ENCODE data around the gene UNC119B. TPM values are rescaled to one million over a fixed set of nuclear protein-coding genes. Genes with fewer than 3 reads are reported as not detected.

The UNC119B gene
- total RNA-seq, 1 experiment from 2014 or later, result 50.4 TPM

DNA sequence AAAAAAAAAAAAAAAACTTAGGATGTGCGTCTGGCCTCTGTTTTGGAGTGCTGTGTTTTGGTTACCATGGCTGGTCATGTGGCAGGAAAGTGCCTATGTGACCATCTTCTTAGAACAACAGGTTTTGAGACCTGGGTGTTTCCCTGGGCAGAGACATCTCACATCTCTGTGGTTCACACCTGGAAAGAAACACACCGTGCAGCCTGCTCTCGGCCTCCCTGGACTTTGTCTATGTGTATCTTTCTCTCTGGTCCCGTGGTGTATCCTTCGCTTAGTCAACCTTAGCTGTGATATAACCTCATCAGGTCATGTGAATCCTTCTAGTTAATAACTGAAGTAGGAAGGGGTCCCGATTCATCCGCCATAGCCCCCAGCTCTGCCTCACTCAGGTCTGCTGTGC lies 38.0 kb downstream of the UNC119B start:
- TF ChIP-seq, protein P1, sequence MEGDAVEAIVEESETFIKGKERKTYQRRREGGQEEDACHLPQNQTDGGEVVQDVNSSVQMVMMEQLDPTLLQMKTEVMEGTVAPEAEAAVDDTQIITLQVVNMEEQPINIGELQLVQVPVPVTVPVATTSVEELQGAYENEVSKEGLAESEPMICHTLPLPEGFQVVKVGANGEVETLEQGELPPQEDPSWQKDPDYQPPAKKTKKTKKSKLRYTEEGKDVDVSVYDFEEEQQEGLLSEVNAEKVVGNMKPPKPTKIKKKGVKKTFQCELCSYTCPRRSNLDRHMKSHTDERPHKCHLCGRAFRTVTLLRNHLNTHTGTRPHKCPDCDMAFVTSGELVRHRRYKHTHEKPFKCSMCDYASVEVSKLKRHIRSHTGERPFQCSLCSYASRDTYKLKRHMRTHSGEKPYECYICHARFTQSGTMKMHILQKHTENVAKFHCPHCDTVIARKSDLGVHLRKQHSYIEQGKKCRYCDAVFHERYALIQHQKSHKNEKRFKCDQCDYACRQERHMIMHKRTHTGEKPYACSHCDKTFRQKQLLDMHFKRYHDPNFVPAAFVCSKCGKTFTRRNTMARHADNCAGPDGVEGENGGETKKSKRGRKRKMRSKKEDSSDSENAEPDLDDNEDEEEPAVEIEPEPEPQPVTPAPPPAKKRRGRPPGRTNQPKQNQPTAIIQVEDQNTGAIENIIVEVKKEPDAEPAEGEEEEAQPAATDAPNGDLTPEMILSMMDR (conservative IDR thresholded peaks at IDR 0.05; ENCODE audit: low read depth, low read length), result no peak
- TF ChIP-seq EZH2 (IDR thresholded peaks at IDR 0.05; ENCODE audit: borderline replicate concordance, low read depth, low read length, poor library complexity, severe bottlenecking), result no peak
- ChIA-PET CTCF (no interaction called here), POLR2A (ENCODE audit: low non-redundant PET) (no interaction called here)
- DNase-seq (ENCODE audit: low spot score), result no peak
- no peaks in the 10 kb centered on the region for H3K36me3 ChIP-seq (ENCODE audit: insufficient read depth, low read length, poor library complexity, severe bottlenecking)
- no TSS peak for BruUV-seq (replicated peaks)
- no peaks in the 10 kb centered on the region for H3K27me3 ChIP-seq (replicated peaks; ENCODE audit: insufficient read depth, low read depth, low read length, poor library complexity)
- H3K27ac ChIP-seq (ENCODE audit: low read depth, low read length, poor library complexity, severe bottlenecking), result no peak overlapping the region
- H3K4me1 ChIP-seq (ENCODE audit: insufficient read depth, low read length, poor library complexity, severe bottlenecking), result no peaks in the 10 kb centered on the region
- intact Hi-C loops (cut with micrococcal nuclease; ENCODE audit: unreplicated experiment), result no loop called here
- no peak overlapping the region for H3K4me3 ChIP-seq (ENCODE audit: low read depth, low read length, poor library complexity, severe bottlenecking)
- no peaks in the 10 kb centered on the region for H3K9me3 ChIP-seq (ENCODE audit: low read depth, low read length, poor library complexity, severe bottlenecking)

DNA sequence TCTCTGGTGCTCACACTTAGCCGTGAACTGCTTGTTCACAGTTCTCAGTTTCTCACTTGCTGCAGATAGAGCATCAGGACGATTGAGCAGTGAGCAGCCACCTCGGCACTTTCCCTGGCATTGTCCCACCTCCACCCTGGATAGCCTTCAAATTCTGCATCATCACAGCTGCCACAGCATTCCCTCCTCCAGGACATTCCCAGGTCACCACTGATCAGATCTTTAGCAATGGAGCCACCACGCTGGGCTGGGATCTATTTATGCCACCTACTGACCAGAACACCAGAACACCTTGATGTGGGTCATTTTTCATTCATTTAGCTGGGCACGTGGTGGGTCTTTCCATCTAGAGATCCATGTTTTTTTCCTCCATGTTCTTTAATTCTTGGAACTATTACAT lies 39.0 kb downstream of the UNC119B start:
- no peak overlapping the region for H3K4me3 ChIP-seq (ENCODE audit: low read depth, low read length, poor library complexity, severe bottlenecking)
- CTCF ChIA-PET, result no interaction called here

DNA sequence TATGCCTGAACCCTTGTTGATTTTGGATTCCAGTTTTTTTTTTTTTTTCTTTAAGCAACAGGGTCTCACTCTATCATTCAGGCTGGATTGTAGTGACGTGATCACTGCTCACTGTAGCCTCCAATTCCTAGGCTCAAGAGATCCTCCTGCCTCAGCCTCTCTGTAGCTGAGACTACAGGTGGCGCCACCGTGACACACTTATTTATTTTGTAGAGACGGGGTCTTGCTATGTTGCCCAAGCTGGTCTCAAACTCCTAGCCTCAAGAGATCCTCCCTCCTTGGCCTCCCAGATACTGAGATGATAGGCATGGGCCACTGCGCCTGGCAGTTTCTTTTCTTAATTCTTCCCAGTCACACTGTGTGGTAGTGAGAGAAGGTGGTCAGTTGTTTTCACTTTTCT lies 40.5 kb downstream of the UNC119B start:
- Histone ChIP-seq H3K4me1 (ENCODE audit: insufficient read depth, low read length, poor library complexity, severe bottlenecking) (no peaks in the 10 kb centered on the region), H3K36me3 (ENCODE audit: insufficient read depth, low read length, poor library complexity, severe bottlenecking) (no peaks in the 10 kb centered on the region), H3K27ac (ENCODE audit: low read depth, low read length, poor library complexity, severe bottlenecking) (no peak overlapping the region), H3K27me3 (replicated peaks; ENCODE audit: insufficient read depth, low read depth, low read length, poor library complexity) (no peaks in the 10 kb centered on the region), H3K9me3 (ENCODE audit: low read depth, low read length, poor library complexity, severe bottlenecking) (no peaks in the 10 kb centered on the region), H3K4me3 (ENCODE audit: low read depth, low read length, poor library complexity, severe bottlenecking) (no peak overlapping the region)
- TF ChIP-seq, protein P1 (conservative IDR thresholded peaks at IDR 0.05; ENCODE audit: low read depth, low read length), result peak; percentile 33; the same call in 1 of the 2 replicates
- no peak for TF ChIP-seq EZH2 (IDR thresholded peaks at IDR 0.05; ENCODE audit: borderline replicate concordance, low read depth, low read length, poor library complexity, severe bottlenecking)
- no TSS peak for BruUV-seq (replicated peaks)
- ChIA-PET POLR2A (ENCODE audit: low non-redundant PET) (no interaction called here), CTCF (interaction anchor here (1.1 kb wide), 1 partner anchor 221 kb away, joined by 3 read pairs; no protein-coding TSS in a partner anchor)
- intact Hi-C loops (cut with micrococcal nuclease; ENCODE audit: unreplicated experiment), result no loop called here
- DNase-seq (ENCODE audit: low spot score), result no peak

More for the DNA sequence above, 39.0 kb downstream of the UNC119B start:
- no peak overlapping the region for H3K27ac ChIP-seq (ENCODE audit: low read depth, low read length, poor library complexity, severe bottlenecking)
- H3K27me3 ChIP-seq (replicated peaks; ENCODE audit: insufficient read depth, low read depth, low read length, poor library complexity), result no peaks in the 10 kb centered on the region
- DNase-seq (ENCODE audit: low spot score), result no peak
- POLR2A ChIA-PET (ENCODE audit: low non-redundant PET), result no interaction called here
- H3K9me3 ChIP-seq (ENCODE audit: low read depth, low read length, poor library complexity, severe bottlenecking), result no peaks in the 10 kb centered on the region
- no TSS peak for BruUV-seq (replicated peaks)
- no peaks in the 10 kb centered on the region for H3K4me1 ChIP-seq (ENCODE audit: insufficient read depth, low read length, poor library complexity, severe bottlenecking)
- intact Hi-C loops (cut with micrococcal nuclease; ENCODE audit: unreplicated experiment), result no loop called here
- no peaks in the 10 kb centered on the region for H3K36me3 ChIP-seq (ENCODE audit: insufficient read depth, low read length, poor library complexity, severe bottlenecking)
- no peak for TF ChIP-seq EZH2 (IDR thresholded peaks at IDR 0.05; ENCODE audit: borderline replicate concordance, low read depth, low read length, poor library complexity, severe bottlenecking)
- TF ChIP-seq, protein P1 (conservative IDR thresholded peaks at IDR 0.05; ENCODE audit: low read depth, low read length), result no peak

Data from A673 (cell line).